PC-3 (cell line): ENCODE data around the gene MAG. TPM values are rescaled to one million over a fixed set of nuclear protein-coding genes. Genes with fewer than 3 reads are reported as not detected.

ENCODE experiments used
- ATAC-seq: fragments of 200-7000 bp; cut with Tn5 transposase; 2 replicates; pipeline ENCODE4 v1.9.1; 2020; ENCODE audit warnings: mild to moderate bottlenecking, moderate library complexity
- BruUV-seq: library from RNA; stranded (reverse); fragments of 400-500 nt; replicated peaks from 2 replicates; lab custom pipeline; 2021; lab: Mats Ljungman, UMichigan
- CTCF ChIA-PET: fragments of 300-600 bp; sonication (Branson Sonifier 250); formaldehyde crosslinking; loops from one replicate; lab custom pipeline; 2022; ENCODE audit warnings: antibody characterized with exemption; lab: Charles Lee
- POLR2A ChIA-PET: fragments of 300-600 bp; sonication (Branson Sonifier 250); formaldehyde crosslinking; loops from one replicate; lab custom pipeline; 2022; ENCODE audit warnings: antibody characterized with exemption; ENCODE audit not compliant: unreplicated experiment; lab: Charles Lee
- DNase-seq: peaks from one replicate; pipeline ENCODE4 v3.0.0-alpha.2; 2015
- H2AFZ ChIP-seq: fragments of 300-600 bp; sonication (generic); 2 replicates; pipeline ENCODE4 v1.6.0; 2016; ENCODE audit warnings: antibody characterized with exemption, low read length
- H3F3A ChIP-seq: fragments of 300-600 bp; sonication (generic); one replicate; pipeline ENCODE4 v1.6.0; 2017; ENCODE audit warnings: antibody characterized with exemption, low read length, control low read depth, mild to moderate bottlenecking; ENCODE audit not compliant: unreplicated experiment
- H3K27ac ChIP-seq: fragments of 300-600 bp; sonication (generic); 2 replicates; pipeline ENCODE4 v1.5.1; 2016; ENCODE audit warnings: mild to moderate bottlenecking, low read length
- H3K27me3 ChIP-seq: fragments of 300-600 bp; sonication (generic); 2 replicates; pipeline ENCODE4 v1.6.1; 2016; ENCODE audit warnings: low read length, mixed read lengths
- H3K36me3 ChIP-seq: fragments of 300-600 bp; sonication (generic); 2 replicates; pipeline ENCODE4 v1.6.1; 2016; ENCODE audit warnings: low read depth, mixed run types, low read length, mixed read lengths
- H3K4me1 ChIP-seq: fragments of 300-600 bp; sonication (generic); 2 replicates; pipeline ENCODE4 v1.5.1; 2016; ENCODE audit warnings: low read length; ENCODE audit not compliant: insufficient read depth
- H3K4me2 ChIP-seq: fragments of 300-600 bp; sonication (generic); 2 replicates; pipeline ENCODE4 v1.6.0; 2016; ENCODE audit warnings: low read length
- H3K4me3 ChIP-seq: fragments of 300-600 bp; sonication (generic); 2 replicates; pipeline ENCODE4 v1.5.1; 2016; ENCODE audit warnings: mild to moderate bottlenecking, low read length, mixed read lengths
- H3K79me2 ChIP-seq: fragments of 300-600 bp; sonication (generic); 2 replicates; pipeline ENCODE4 v1.6.1; 2017; ENCODE audit warnings: low read length, mixed read lengths
- H3K9ac ChIP-seq: fragments of 300-600 bp; sonication (generic); 2 replicates; pipeline ENCODE4 v1.6.0; 2016; ENCODE audit warnings: mild to moderate bottlenecking, low read length
- H3K9me2 ChIP-seq: fragments of 300-600 bp; sonication (generic); replicated peaks from 2 replicates; pipeline ENCODE4 v1.6.1; 2016; ENCODE audit warnings: mixed run types, low read length, mixed read lengths
- H3K9me3 ChIP-seq: fragments of 300-600 bp; sonication (generic); 2 replicates; pipeline ENCODE4 v1.6.1; 2016; ENCODE audit warnings: low read length, mixed read lengths
- H4K20me1 ChIP-seq: fragments of 300-600 bp; sonication (generic); 2 replicates; pipeline ENCODE4 v1.6.1; 2016; ENCODE audit warnings: low read length, mixed read lengths
- EZH2 ChIP-seq: fragments of 300-600 bp; sonication (generic); IDR thresholded peaks from one replicate; pipeline ENCODE4 v1.6.1; 2017; ENCODE audit warnings: antibody characterized with exemption, mild to moderate bottlenecking, low read length; ENCODE audit not compliant: unreplicated experiment
- EZH2phosphoT487 ChIP-seq: fragments of 300-600 bp; sonication (generic); IDR thresholded peaks from 2 replicates; pipeline ENCODE4 v1.6.1; 2018; ENCODE audit warnings: mild to moderate bottlenecking, antibody characterized with exemption, low read length, borderline replicate concordance
- intact Hi-C: fragments of 100-400 bp; cut with micrococcal nuclease; formaldehyde crosslinking; loops from 2 replicates; pipeline ENCODE4 v1.9.0; 2023
- total RNA-seq: library from RNA; depleted of rRNA; stranded (reverse); fragments of >200 nt; gene quantifications from 2 replicates; pipeline ENCODE4 v1.2.3, GENCODE V29; 2014
- TF ChIP-seq, protein P1 (sequence below): fragments of 300-600 bp; sonication (generic); conservative IDR thresholded peaks from 2 replicates; pipeline ENCODE4 v1.5.1; 2017; ENCODE audit warnings: antibody characterized with exemption, low read depth, mild to moderate bottlenecking, low read length

The MAG gene
- total RNA-seq, 1 experiment from 2014 or later: not detected

DNA sequence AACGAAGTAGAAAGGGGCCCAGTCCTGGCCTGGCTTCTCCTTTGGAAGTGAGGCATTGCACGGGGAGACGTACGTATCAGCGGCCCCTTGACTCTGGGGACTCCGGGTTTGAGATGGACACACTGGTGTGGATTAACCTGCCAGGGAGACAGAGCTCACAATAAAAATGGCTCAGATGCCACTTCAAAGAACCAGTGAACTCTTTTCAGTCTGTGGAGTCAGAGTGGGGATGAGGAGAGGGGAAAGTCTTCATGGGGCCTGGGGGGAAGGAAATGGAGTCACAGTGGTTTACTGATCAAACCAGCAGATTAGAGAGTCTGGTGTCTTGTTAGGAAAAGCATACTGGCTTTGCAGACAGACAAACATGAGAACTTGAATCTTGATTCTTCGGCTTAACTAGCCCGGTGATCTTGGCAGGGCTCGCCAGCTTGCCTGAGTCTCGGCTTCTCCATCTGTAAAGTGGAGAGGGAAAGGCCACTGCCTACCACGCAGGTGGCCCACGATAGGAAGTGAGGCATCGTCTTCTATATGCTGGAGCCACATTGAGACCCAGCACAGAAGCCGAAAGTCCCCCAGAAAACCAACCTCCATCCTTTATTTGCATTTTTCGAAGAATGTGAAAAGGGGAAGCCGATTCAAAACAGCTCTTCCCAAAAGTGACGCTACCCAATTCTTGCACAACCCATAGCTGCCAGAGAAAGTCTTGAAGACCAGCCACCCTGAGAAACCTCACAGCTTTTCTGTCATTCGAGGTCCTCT lies 55.4 kb downstream of the MAG start, which contains the start of gene FFAR1:
TSS of gene FFAR1 (plus strand) at position 732 of the 759 bp plus-strand sequence. CDS start 3,650 bp downstream, outside the sequence.
- H3K27ac ChIP-seq: no peak within 1 kb of the TSS
- H3K79me2 ChIP-seq: no peaks in the 10 kb centered on the region
- no peak for DNase-seq
- H3K4me2 ChIP-seq: no peak within 1 kb of the TSS
- H3K9me3 ChIP-seq: no peaks in the 10 kb centered on the region
- H3K27me3 ChIP-seq: peaks cover 21% of the 10 kb centered on the region; the same call in 1 of the 2 replicates
- ChIA-PET POLR2A (no interaction called here), CTCF (no interaction called here)
- H2AFZ ChIP-seq: no peak within 1 kb of the TSS
- no TSS peak for BruUV-seq
- TF ChIP-seq EZH2phosphoT487: no peak
- no peak for TF ChIP-seq EZH2
- TF ChIP-seq, protein P1, sequence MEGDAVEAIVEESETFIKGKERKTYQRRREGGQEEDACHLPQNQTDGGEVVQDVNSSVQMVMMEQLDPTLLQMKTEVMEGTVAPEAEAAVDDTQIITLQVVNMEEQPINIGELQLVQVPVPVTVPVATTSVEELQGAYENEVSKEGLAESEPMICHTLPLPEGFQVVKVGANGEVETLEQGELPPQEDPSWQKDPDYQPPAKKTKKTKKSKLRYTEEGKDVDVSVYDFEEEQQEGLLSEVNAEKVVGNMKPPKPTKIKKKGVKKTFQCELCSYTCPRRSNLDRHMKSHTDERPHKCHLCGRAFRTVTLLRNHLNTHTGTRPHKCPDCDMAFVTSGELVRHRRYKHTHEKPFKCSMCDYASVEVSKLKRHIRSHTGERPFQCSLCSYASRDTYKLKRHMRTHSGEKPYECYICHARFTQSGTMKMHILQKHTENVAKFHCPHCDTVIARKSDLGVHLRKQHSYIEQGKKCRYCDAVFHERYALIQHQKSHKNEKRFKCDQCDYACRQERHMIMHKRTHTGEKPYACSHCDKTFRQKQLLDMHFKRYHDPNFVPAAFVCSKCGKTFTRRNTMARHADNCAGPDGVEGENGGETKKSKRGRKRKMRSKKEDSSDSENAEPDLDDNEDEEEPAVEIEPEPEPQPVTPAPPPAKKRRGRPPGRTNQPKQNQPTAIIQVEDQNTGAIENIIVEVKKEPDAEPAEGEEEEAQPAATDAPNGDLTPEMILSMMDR: no peak
- no peaks in the 10 kb centered on the region for H4K20me1 ChIP-seq
- H3K36me3 ChIP-seq: no peaks in the 10 kb centered on the region
- H3F3A ChIP-seq: no peaks in the 10 kb centered on the region
- no peaks in the 10 kb centered on the region for H3K9me2 ChIP-seq
- H3K4me3 ChIP-seq: no peak within 1 kb of the TSS
- no peak within 1 kb of the TSS for H3K9ac ChIP-seq
- intact Hi-C loops: no loop called here
- H3K4me1 ChIP-seq: no peaks in the 10 kb centered on the region
- ATAC-seq: no peak

DNA sequence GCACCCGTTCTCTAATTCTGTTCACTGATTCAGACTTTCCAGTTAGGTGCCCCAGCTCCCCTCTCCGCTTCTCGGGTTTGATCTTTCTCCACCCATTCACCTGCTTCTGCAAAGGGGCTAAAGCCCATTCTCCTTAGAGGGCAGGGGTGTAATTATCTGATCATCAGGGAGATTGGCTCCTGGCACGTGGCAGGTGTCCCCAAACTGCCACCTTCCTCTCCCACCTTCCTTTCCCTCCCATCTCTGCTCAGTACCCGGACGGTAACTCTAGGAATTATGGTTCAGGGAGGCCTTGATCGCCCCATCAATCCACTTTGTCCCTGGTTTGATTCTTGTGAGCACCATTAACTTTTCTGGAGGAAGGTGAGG lies 56.0 kb downstream of the MAG start:
- Histone ChIP-seq H3K9me2 (no peaks in the 10 kb centered on the region), H3K4me1 (no peaks in the 10 kb centered on the region), H3K27ac (no peak overlapping the region), H3K36me3 (no peaks in the 10 kb centered on the region; the same call in 1 of the 2 replicates), H3K27me3 (peaks cover 21% of the 10 kb centered on the region; the same call in 1 of the 2 replicates), H3K9me3 (no peaks in the 10 kb centered on the region), H3K4me3 (no peak overlapping the region), H3K4me2 (no peak overlapping the region), H3F3A (no peaks in the 10 kb centered on the region), H4K20me1 (no peaks in the 10 kb centered on the region), H3K79me2 (no peaks in the 10 kb centered on the region), H3K9ac (no peak overlapping the region), H2AFZ (no peak overlapping the region)
- intact Hi-C loops: no loop called here
- TF ChIP-seq EZH2 (no peak), EZH2phosphoT487 (no peak)
- TF ChIP-seq, protein P1: no peak
- BruUV-seq: no TSS peak
- no peak for DNase-seq
- POLR2A ChIA-PET: no interaction called here
- no peak for ATAC-seq
- CTCF ChIA-PET: no interaction called here
